Choroid plexus epithelial cell (primary cell): ENCODE measurements around the gene TTC12.
"Not testable (repeated sequence)": the region's sequence is repeated elsewhere in the genome, so short reads cannot be mapped to it uniquely, and the experiment has no call there.

Experiments used
- DNase-seq: peaks from one replicate; pipeline ENCODE4 v3.0.0-alpha.2; 2010; ENCODE audit warnings: low read depth
- H3K4me3 ChIP-seq: 2 replicates; pipeline ENCODE4 v1.5.1; 2011; ENCODE audit warnings: low read depth, mild to moderate bottlenecking, control low read depth, low read length, moderate library complexity
- CTCF ChIP-seq: conservative IDR thresholded peaks from 2 replicates; pipeline ENCODE4 v1.5.1; 2011; ENCODE audit warnings: low read depth, mild to moderate bottlenecking, control low read depth, inconsistent platforms, low read length, moderate library complexity

TTC12 gene

GRCh38 chr11:113293936-113294335, 20.4 kb upstream of the TTC12 start:
- no peak overlapping the region for H3K4me3 ChIP-seq
- TF ChIP-seq CTCF, result no peak
- no peak for DNase-seq

- DNase-seq, result no peak
- H3K4me3 ChIP-seq, result no peak overlapping the region
- no peak for TF ChIP-seq CTCF
Measured at GRCh38 chr11:113295993-113296392, 18.4 kb upstream of the TTC12 start.

GRCh38 chr11:113296447-113297205, 17.8 kb upstream of the TTC12 start:
- TF ChIP-seq CTCF, result no peak
- DNase-seq, result peak; percentile 39
- no peak overlapping the region for H3K4me3 ChIP-seq

- not testable (repeated sequence) for H3K4me3 ChIP-seq, DNase-seq
Measured at GRCh38 chr11:113298496-113298895, 15.9 kb upstream of the TTC12 start.

GRCh38 chr11:113304916-113305315, 9.5 kb upstream of the TTC12 start:
- DNase-seq, result no peak
- no peak for TF ChIP-seq CTCF
- no peak overlapping the region for H3K4me3 ChIP-seq

- peak; percentile 74 for DNase-seq
- H3K4me3 ChIP-seq, result no peak overlapping the region
- TF ChIP-seq CTCF, result peak; percentile 100
Measured at GRCh38 chr11:113305440-113306336, 8.7 kb upstream of the TTC12 start.

- TF ChIP-seq CTCF, result no peak
- no peak for DNase-seq
Measured at GRCh38 chr11:113308601-113309000, 5.8 kb upstream of the TTC12 start.

More at GRCh38 chr11:113308601-113309000, 5.8 kb upstream of the TTC12 start:
- H3K4me3 ChIP-seq, result no peak overlapping the region
